ENCODE results near the gene ADGB. TPM values are rescaled to one million over a fixed set of nuclear protein-coding genes. Genes with fewer than 3 reads are reported as not detected.

Gene ADGB
- total and polyA plus RNA-seq, 2 donors (not counting 1 experiment from before 2014, with no cell fraction given) = not detected

DNA sequence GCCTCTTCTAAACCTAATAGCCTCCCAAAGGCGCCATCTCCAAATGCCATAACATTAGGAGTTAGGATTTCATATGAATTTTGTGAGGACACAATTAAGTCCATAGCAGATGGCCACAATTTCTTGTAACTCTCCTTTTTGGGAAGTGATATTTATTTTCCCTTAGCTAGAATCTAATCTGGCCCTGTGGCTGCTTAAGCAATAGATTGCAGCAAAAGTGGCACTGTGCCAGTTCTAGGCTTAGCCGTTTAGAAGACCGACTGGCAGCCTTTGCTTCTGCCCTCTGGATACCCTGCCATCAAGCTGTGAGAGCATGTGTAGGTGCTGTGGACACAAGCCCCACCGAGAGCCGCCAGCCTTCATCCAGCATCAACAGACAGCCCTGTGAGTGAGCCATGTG lies 15.9 kb upstream of the ADGB start:
- Histone ChIP-seq H3K4me2 (replicated peaks; ENCODE audit: low read depth, low read length, poor library complexity, severe bottlenecking) (no peak overlapping the region), H4K20me1 (ENCODE audit: control insufficient read depth, insufficient read depth, low read length, poor library complexity, severe bottlenecking) (no peaks in the 10 kb centered on the region), H3K9ac (ENCODE audit: low read length) (no peak overlapping the region), H3K36me3 (replicated peaks in 1 of 2; ENCODE audit: control extremely low read depth in 1 of 2, control insufficient read depth in 1 of 2, extremely low read depth in 1 of 2, insufficient read depth in 2 of 2, low read length in 1 of 2) (no peaks in the 10 kb centered on the region), H3K4me3 (ENCODE audit: control extremely low read depth in 1 of 5, extremely low read depth in 1 of 5, insufficient read depth in 1 of 5, low read depth in 2 of 5, low read length in 4 of 5) (no peak overlapping the region), H3K27ac (ENCODE audit: low read length in 2 of 2) (no peak overlapping the region), H2AFZ (ENCODE audit: insufficient read depth, low read depth, low read length, poor library complexity, severe bottlenecking) (no peak overlapping the region), H3K27me3 (replicated peaks in 1 of 4; ENCODE audit: control extremely low read depth in 1 of 4, control insufficient read depth in 3 of 4, insufficient read depth in 4 of 4, low read length in 3 of 4) (no peaks in the 10 kb centered on the region), H3K9me3 (ENCODE audit: control extremely low read depth in 1 of 3, control insufficient read depth in 2 of 3, insufficient read depth in 1 of 3, low read length in 2 of 3) (peaks cover 0 to 2% (median 0%) of the 10 kb centered on the region in 3 donors), H3K79me2 (ENCODE audit: control insufficient read depth, insufficient read depth, low read length) (no peaks in the 10 kb centered on the region), H3K4me1 (ENCODE audit: control insufficient read depth in 2 of 2, insufficient read depth in 2 of 2, low read length in 2 of 2) (no peaks in the 10 kb centered on the region)
- ChIA-PET CTCF (no interaction called here), POLR2A (no interaction called here)
- no peaks in the 10 kb centered on the region for H3K4me1 Mint-ChIP-seq
- H3K9me3 Mint-ChIP-seq (ENCODE audit: insufficient read depth) = no peaks in the 10 kb centered on the region
- DNase-seq = no peak
- intact Hi-C loops (cut with micrococcal nuclease) = no loop called here
- no peak overlapping the region for H3K27ac Mint-ChIP-seq
- no peak for ATAC-seq (ENCODE audit: low read depth)
- no peaks in the 10 kb centered on the region for H3K27me3 Mint-ChIP-seq
- no peak overlapping the region for H3K4me3 Mint-ChIP-seq
- no peak for TF ChIP-seq EZH2 (IDR thresholded peaks at IDR 0.05; ENCODE audit: borderline replicate concordance, insufficient read depth, low read depth, low read length, poor library complexity, severe bottlenecking)
- TF ChIP-seq CTCF (IDR thresholded peaks at IDR 0.05) = no peak
- 90% methylated on average over 3 of the region's 5 CpGs for WGBS (ENCODE audit: insufficient coverage)

GRCh38 chr6:146583966-146584365 lies 14.8 kb upstream of the ADGB start:
- Mint-ChIP-seq H3K9me3 (ENCODE audit: insufficient read depth) (no peaks in the 10 kb centered on the region), H3K27ac (no peak overlapping the region), H3K4me1 (no peaks in the 10 kb centered on the region), H3K27me3 (no peaks in the 10 kb centered on the region), H3K4me3 (no peak overlapping the region)
- Histone ChIP-seq H3K79me2 (ENCODE audit: control insufficient read depth, insufficient read depth, low read length) (no peaks in the 10 kb centered on the region), H4K20me1 (ENCODE audit: control insufficient read depth, insufficient read depth, low read length, poor library complexity, severe bottlenecking) (no peaks in the 10 kb centered on the region), H3K9ac (ENCODE audit: low read length) (no peak overlapping the region), H3K27ac (ENCODE audit: low read length in 2 of 2) (no peak overlapping the region), H3K9me3 (ENCODE audit: control extremely low read depth in 1 of 3, control insufficient read depth in 2 of 3, insufficient read depth in 1 of 3, low read length in 2 of 3) (peaks cover 0 to 2% (median 0%) of the 10 kb centered on the region in 3 donors), H3K4me1 (ENCODE audit: control insufficient read depth in 2 of 2, insufficient read depth in 2 of 2, low read length in 2 of 2) (no peaks in the 10 kb centered on the region), H3K36me3 (replicated peaks in 1 of 2; ENCODE audit: control extremely low read depth in 1 of 2, control insufficient read depth in 1 of 2, extremely low read depth in 1 of 2, insufficient read depth in 2 of 2, low read length in 1 of 2) (no peaks in the 10 kb centered on the region), H3K27me3 (replicated peaks in 1 of 4; ENCODE audit: control extremely low read depth in 1 of 4, control insufficient read depth in 3 of 4, insufficient read depth in 4 of 4, low read length in 3 of 4) (no peaks in the 10 kb centered on the region), H2AFZ (ENCODE audit: insufficient read depth, low read depth, low read length, poor library complexity, severe bottlenecking) (no peak overlapping the region), H3K4me2 (replicated peaks; ENCODE audit: low read depth, low read length, poor library complexity, severe bottlenecking) (no peak overlapping the region), H3K4me3 (ENCODE audit: control extremely low read depth in 1 of 5, extremely low read depth in 1 of 5, insufficient read depth in 1 of 5, low read depth in 2 of 5, low read length in 4 of 5) (no peak overlapping the region)
- intact Hi-C loops (cut with micrococcal nuclease) = no loop called here
- ChIA-PET CTCF (no interaction called here), POLR2A (no interaction called here)
- no CpG with 5 or more reads among the region's 1 CpG for WGBS (ENCODE audit: insufficient coverage)
- no peak for ATAC-seq (ENCODE audit: low read depth)
- TF ChIP-seq CTCF (IDR thresholded peaks at IDR 0.05) = no peak
- no peak for TF ChIP-seq EZH2 (IDR thresholded peaks at IDR 0.05; ENCODE audit: borderline replicate concordance, insufficient read depth, low read depth, low read length, poor library complexity, severe bottlenecking)
- no peak for DNase-seq

Data from B cell (primary cell).